ENCODE data around the gene TYMP.

TYMP gene

GRCh38 chr22:50482107-50483074 lies 47.4 kb downstream of the TYMP start:
- no peak for DNase-seq (ENCODE audit: low read depth in 2 of 2)
- peak overlapping the region; percentile 52 to 67 for H3K4me3 ChIP-seq (replicated peaks in 1 of 2; ENCODE audit: low read depth in 2 of 2, low read length in 2 of 2)
- no peak for TF ChIP-seq CTCF (IDR thresholded peaks at IDR 0.05; ENCODE audit: low read depth, low read length)

GRCh38 chr22:50481440-50482106 lies 48.2 kb downstream of the TYMP start, which contains the start of gene ADM2:
TSS of gene ADM2 (plus strand) at chr22:50481543. CDS start at chr22:50481848, 305 bp downstream.
- H3K4me3 ChIP-seq (replicated peaks in 1 of 2; ENCODE audit: low read depth in 2 of 2, low read length in 2 of 2): peak within 1 kb of the TSS; percentile 52 to 67
- no peak for TF ChIP-seq CTCF (IDR thresholded peaks at IDR 0.05; ENCODE audit: low read depth, low read length)
- peak in 1 of 2 donors; percentile 26 for DNase-seq (ENCODE audit: low read depth in 2 of 2)

GRCh38 chr22:50481045-50481439 lies 48.8 kb downstream of the TYMP start:
- no peak for DNase-seq (ENCODE audit: low read depth in 2 of 2)
- no peak for TF ChIP-seq CTCF (IDR thresholded peaks at IDR 0.05; ENCODE audit: low read depth, low read length)
- peak overlapping the region in 1 of 2 donors; percentile 67 for H3K4me3 ChIP-seq (replicated peaks in 1 of 2; ENCODE audit: low read depth in 2 of 2, low read length in 2 of 2)

DNA sequence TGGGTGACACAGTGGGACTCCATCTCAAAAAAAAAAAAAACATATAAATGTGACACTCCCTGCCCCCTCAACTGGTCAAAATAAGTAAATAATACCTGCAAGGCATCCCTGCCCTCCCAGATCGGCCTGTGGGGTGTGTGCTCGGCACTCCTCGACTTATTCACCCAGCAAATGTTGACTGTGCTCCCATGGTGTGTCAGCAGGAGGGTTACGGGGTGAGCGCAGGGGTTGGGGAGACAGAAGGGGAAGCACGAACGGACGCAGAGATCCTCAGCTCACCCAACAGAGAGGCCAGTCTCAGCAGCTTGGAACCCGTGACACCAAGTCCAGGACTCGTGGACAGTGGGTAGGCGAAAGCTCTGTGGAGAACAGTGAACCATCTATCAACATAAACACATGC lies 50.1 kb downstream of the TYMP start:
- no peak overlapping the region for H3K4me3 ChIP-seq (replicated peaks in 1 of 2; ENCODE audit: low read depth in 2 of 2, low read length in 2 of 2)
- no peak for TF ChIP-seq CTCF (IDR thresholded peaks at IDR 0.05; ENCODE audit: low read depth, low read length)
- no peak for DNase-seq (ENCODE audit: low read depth in 2 of 2)

- DNase-seq (ENCODE audit: low read depth in 2 of 2): no peak
- H3K4me3 ChIP-seq (replicated peaks in 1 of 2; ENCODE audit: low read depth in 2 of 2, low read length in 2 of 2): no peak overlapping the region
- TF ChIP-seq CTCF (IDR thresholded peaks at IDR 0.05; ENCODE audit: low read depth, low read length): no peak
These were observed 51.9 kb downstream of the TYMP start for GRCh38 chr22:50477923-50478322.

DNA sequence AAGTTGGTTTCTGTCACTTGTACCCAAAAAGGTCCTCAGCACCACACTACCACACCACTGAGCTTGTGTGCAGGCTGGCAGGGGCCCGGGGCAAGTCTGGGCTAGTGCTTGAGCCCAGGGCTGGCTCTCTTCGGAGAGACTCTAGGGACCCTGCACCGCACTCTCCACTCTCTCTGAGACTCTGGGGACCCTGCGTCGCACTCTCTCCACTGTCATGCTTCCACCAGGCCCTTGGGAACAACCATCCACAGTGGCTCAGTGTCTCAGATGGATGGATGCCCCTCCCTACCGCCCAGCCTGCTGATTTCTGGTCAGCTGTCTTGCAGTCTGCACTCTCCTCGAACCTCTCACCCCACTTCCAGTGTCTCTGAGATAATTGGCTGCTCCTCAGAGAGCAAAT lies 52.9 kb downstream of the TYMP start:
- TF ChIP-seq CTCF (IDR thresholded peaks at IDR 0.05; ENCODE audit: low read depth, low read length): no peak
- DNase-seq (ENCODE audit: low read depth in 2 of 2): no peak
- no peak overlapping the region for H3K4me3 ChIP-seq (replicated peaks in 1 of 2; ENCODE audit: low read depth in 2 of 2, low read length in 2 of 2)
